Osteoblast (primary cell): ENCODE measurements around the gene PLEKHA6. TPM values are rescaled to one million over a fixed set of nuclear protein-coding genes. Genes with fewer than 3 reads are reported as not detected.

Experiments used
- DNase-seq: peaks from one replicate; pipeline ENCODE4 v3.0.0; 2011; ENCODE audit warnings: low spot score, mixed read lengths; ENCODE audit not compliant: insufficient read length; ENCODE audit errors: missing footprints
- H2AFZ ChIP-seq: 2 replicates; pipeline ENCODE4 v1.6.0; 2011; ENCODE audit warnings: mild to moderate bottlenecking, low read length
- H3K27ac ChIP-seq: 2 replicates; pipeline ENCODE4 v1.5.1; 2011; ENCODE audit warnings: mild to moderate bottlenecking, low read depth, low read length, moderate library complexity
- H3K27me3 ChIP-seq: 2 replicates; pipeline ENCODE4 v1.6.0; 2012; ENCODE audit warnings: mild to moderate bottlenecking, control low read depth, inconsistent platforms, low read length, moderate library complexity; ENCODE audit not compliant: insufficient read depth
- H3K36me3 ChIP-seq: 2 replicates; pipeline ENCODE4 v1.5.1; 2011; ENCODE audit warnings: mild to moderate bottlenecking, low read length, control low read depth, moderate library complexity; ENCODE audit not compliant: insufficient read depth
- H3K4me1 ChIP-seq: 2 replicates; pipeline ENCODE4 v1.5.1; 2011; ENCODE audit warnings: mild to moderate bottlenecking, low read length, control low read depth, moderate library complexity; ENCODE audit not compliant: insufficient read depth
- H3K4me2 ChIP-seq: 2 replicates; pipeline ENCODE4 v1.6.0; 2011; ENCODE audit warnings: mild to moderate bottlenecking, low read length; ENCODE audit not compliant: insufficient read depth
- H3K4me3 ChIP-seq: fragments of 200-600 bp; sonication (generic); 3 replicates; pipeline ENCODE4 v1.5.1; 2012; ENCODE audit warnings: mild to moderate bottlenecking, low read length, inconsistent platforms; ENCODE audit not compliant: insufficient read depth
- H3K79me2 ChIP-seq: 2 replicates; pipeline ENCODE4 v1.6.0; 2012; ENCODE audit warnings: mild to moderate bottlenecking, low read length, control low read depth, inconsistent platforms; ENCODE audit not compliant: insufficient read depth
- H3K9me3 ChIP-seq: 2 replicates; pipeline ENCODE4 v1.5.1; 2011; ENCODE audit warnings: low read depth, low read length, control low read depth
- H4K20me1 ChIP-seq: 2 replicates; pipeline ENCODE4 v1.6.0; 2012; ENCODE audit warnings: mild to moderate bottlenecking, low read length, control low read depth; ENCODE audit not compliant: insufficient read depth
- CTCF ChIP-seq: IDR thresholded peaks from 2 replicates; pipeline ENCODE4 v1.5.1; 2011; ENCODE audit warnings: mild to moderate bottlenecking, low read depth, low read length, moderate library complexity; ENCODE audit errors: extremely low read depth
- total RNA-seq: library from RNA; depleted of rRNA; stranded (reverse); fragments of >200 nt; gene quantifications from 2 replicates; pipeline ENCODE4 v1.2.3, GENCODE V29; 2012

Gene PLEKHA6
- total RNA-seq, 1 donor, result 0.36 TPM

GRCh38 chr1:204181116-204181515 is 178.6 kb downstream of the PLEKHA6 start:
- Histone ChIP-seq H3K79me2 (no peaks in the 10 kb centered on the region), H4K20me1 (no peaks in the 10 kb centered on the region), H3K4me2 (no peak overlapping the region), H3K4me3 (no peak overlapping the region), H3K9me3 (no peaks in the 10 kb centered on the region), H3K4me1 (no peaks in the 10 kb centered on the region), H2AFZ (no peak overlapping the region), H3K27ac (no peak overlapping the region), H3K36me3 (no peaks in the 10 kb centered on the region), H3K27me3 (peaks cover 7% of the 10 kb centered on the region)
- no peak for TF ChIP-seq CTCF
- DNase-seq, result no peak

GRCh38 chr1:204180133-204180532 is 179.6 kb downstream of the PLEKHA6 start:
- H3K36me3 ChIP-seq, result no peaks in the 10 kb centered on the region
- no peak overlapping the region for H3K4me3 ChIP-seq
- H3K4me1 ChIP-seq, result no peaks in the 10 kb centered on the region
- H3K9me3 ChIP-seq, result no peaks in the 10 kb centered on the region
- no peak for TF ChIP-seq CTCF
- no peaks in the 10 kb centered on the region for H4K20me1 ChIP-seq
- peaks cover 10% of the 10 kb centered on the region for H3K27me3 ChIP-seq
- H3K79me2 ChIP-seq, result no peaks in the 10 kb centered on the region
- no peak overlapping the region for H3K27ac ChIP-seq
- H3K4me2 ChIP-seq, result no peak overlapping the region
- no peak overlapping the region for H2AFZ ChIP-seq
- DNase-seq, result no peak

GRCh38 chr1:204178487-204179281 is 181.0 kb downstream of the PLEKHA6 start:
- Histone ChIP-seq H3K4me1 (no peaks in the 10 kb centered on the region), H3K4me2 (no peak overlapping the region), H3K27me3 (peaks cover 10% of the 10 kb centered on the region), H3K79me2 (no peaks in the 10 kb centered on the region), H3K9me3 (no peaks in the 10 kb centered on the region), H4K20me1 (no peaks in the 10 kb centered on the region), H2AFZ (no peak overlapping the region), H3K36me3 (no peaks in the 10 kb centered on the region), H3K4me3 (no peak overlapping the region), H3K27ac (no peak overlapping the region)
- no peak for DNase-seq
- no peak for TF ChIP-seq CTCF

- TF ChIP-seq CTCF, result no peak
- no peak overlapping the region for H3K27ac ChIP-seq
- no peak for DNase-seq
- H3K4me2 ChIP-seq, result no peak overlapping the region
- no peaks in the 10 kb centered on the region for H4K20me1 ChIP-seq
- H3K4me1 ChIP-seq, result peaks cover 5% of the 10 kb centered on the region
- peaks cover 10% of the 10 kb centered on the region for H3K27me3 ChIP-seq
- H3K36me3 ChIP-seq, result no peaks in the 10 kb centered on the region
- H2AFZ ChIP-seq, result no peak overlapping the region
- H3K79me2 ChIP-seq, result no peaks in the 10 kb centered on the region
- no peak overlapping the region for H3K4me3 ChIP-seq
- no peaks in the 10 kb centered on the region for H3K9me3 ChIP-seq
These were observed 182.6 kb downstream of the PLEKHA6 start for GRCh38 chr1:204177133-204177532.
